HK-2 (cell line): ENCODE data around the gene KCNQ2.
"Not testable (repeated sequence)": the region's sequence is repeated elsewhere in the genome, so short reads cannot be mapped to it uniquely, and the experiment has no call there.

Experiments
- DNase-seq: peaks from one replicate; pipeline ENCODE4 v3.0.0-alpha.2; 2018; ENCODE audit not compliant: unreplicated experiment

KCNQ2 gene

DNA sequence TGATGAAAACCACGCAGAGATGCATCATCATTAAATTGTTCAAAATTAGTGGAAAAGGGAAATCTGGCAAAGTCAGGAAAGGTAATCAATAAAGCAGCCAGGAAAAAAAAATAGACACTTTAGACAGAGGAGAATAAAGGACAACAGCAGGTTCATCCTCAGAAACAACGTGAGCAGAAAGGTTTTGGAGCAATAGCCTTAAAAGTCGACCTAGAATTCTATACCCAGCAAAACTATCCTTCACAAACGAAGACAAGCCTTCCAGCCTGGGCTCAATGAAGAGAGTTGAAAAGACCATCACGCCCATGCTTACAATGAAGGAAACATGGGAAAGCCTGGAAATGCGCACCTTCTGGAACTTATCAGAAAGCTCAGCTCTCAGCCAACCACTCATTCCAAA lies 86.6 kb downstream of the KCNQ2 start:
- DNase-seq: no peak

DNA sequence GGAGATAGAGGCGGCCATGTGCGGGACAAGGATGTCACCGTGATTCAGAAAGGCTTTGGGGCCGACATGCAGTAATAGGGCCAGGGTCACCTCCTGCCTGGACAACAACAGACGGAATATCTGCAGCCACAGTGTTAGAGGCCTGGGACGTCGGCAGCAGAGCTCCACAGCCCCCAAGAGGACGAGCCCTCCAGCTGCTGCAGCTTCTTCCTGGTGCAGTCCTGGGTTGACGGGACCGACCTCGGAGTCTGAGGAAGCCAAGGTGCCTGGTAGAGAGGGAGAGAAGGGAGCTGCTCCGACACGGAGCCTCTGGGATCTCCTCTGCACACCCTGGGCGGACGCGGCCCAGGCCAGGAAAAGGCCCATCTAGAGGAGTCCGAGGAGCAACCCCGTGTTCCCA lies 88.1 kb downstream of the KCNQ2 start:
- no peak for DNase-seq

DNA sequence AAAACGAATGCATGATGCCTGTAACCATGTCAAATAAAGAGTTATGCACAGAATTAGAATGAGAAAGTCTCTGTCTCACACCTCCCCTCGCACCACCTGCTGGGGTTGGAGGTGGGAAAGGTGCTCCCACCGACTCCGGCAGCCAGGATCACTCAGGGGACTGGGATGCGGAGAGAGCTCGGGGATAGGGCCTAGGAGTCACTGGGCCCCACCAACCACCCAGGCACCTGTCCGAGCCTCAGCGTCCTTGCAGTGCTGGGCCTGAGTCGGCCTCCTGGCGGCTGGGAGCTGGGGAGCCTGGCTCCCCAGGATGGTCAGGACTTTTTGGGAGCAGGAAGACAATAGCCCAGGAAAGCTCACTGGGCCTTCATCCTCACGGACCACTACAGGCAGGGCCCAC lies 88.9 kb downstream of the KCNQ2 start:
- no peak for DNase-seq

DNA sequence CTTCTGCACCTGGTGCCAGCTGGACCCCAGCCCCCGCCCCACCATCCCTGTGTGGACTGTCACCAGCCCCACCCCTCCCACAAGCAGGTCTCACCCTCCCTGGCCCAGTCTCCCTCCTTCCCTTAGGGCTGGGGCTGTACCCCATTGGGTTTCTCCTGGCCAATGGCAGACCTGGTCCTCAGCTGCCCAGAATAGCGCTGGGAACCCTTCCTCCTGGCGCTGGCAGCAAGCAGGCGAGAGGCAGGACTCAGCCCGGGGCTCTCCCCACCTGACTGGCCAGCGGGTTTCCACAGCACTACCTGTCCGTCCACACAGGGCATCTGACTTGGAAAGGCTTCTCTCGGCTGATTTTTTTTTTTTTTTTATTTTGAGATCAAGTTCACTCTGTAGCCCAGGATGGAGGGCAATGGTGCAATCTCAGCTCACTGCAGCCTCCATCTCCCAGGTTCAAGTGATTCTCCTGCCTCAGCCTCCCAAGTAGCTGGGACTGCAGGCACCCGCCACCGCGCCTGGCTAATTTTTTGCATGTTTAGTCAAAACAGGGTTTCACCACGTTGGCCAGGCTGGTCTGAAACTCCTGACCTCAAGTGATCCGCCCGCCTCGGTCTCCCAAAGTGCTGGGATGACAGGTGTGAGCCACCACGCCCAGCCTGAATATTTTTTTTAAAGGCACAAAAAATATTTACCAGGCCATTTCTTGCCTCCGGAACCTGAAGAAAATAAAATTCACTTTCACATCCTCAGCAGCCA lies 89.7 kb downstream of the KCNQ2 start:
- DNase-seq: no peak

DNA sequence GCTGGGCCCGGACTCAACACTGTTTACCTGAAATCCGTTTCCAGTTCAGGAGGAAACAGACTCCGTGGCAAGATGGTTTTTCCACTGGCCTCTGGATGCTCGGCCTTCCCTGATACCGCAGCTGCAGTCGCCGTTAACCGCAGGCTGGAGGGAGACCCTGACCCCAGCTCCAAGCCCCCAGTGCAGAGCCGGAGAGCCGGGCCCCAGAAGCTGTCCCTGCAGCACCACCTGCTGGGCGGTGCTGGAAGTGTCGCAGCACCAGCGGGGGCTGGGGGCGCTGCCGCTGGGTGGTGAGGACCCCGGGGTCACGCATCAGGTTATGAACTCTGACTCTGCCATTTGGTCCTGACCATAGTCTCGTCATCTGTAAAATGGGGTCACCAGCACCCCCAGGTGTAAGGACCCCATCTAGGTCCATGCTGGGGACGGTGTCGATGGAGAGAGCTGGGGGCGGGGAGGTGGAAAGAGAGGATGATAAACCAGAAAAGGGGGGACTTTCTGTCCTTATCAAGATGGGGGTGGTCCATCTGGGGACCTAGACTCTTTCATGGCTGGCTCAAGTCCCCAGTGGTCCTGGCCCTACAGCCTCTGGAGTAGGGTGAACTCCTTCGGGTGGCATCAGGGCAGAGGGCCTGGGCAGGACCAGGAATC lies 90.5 kb downstream of the KCNQ2 start:
- DNase-seq: no peak

DNA sequence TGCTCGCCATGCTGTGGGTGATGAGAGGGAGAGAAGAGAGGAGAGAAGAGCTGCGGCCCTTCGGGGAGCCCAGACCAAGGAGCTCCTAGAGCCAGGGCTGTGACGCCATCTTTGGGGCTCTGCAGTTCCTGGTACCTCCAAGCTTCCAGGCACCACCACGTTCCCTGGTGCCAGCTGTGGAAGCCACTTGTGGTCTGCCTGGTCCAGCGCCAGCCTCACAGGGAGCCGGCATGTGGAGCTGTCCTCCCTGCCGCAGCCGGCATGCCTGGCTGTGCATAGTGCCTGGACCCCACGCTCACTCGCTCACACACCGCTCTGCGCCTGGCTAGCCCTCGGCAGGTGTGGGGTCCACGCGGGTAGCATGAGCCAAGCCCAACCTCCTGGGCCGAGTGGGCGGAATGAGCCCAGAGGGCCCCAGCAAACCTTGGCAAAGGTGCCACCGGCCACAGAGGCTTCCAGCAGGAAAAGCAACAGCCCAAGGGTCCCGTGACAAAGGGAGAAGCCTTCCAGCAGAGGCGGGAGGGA lies 92.0 kb downstream of the KCNQ2 start:
- DNase-seq: no peak

DNA sequence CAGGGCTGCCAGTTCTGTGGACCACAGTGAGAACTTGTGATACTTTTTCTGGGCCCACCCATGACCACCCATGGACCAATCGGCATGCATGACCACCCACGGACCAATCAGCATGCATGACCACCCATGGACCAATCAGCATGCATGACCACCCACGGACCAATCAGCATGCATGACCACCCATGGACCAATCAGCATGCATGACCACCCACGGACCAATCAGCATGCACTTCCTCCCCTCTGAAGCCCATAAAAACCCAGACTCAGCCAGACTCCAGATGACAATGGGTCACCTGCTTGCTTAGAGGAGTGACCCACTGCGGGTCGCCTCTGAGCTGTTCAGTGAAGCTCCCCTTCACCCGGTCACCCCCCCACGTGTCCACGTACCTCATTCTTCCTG lies 92.6 kb downstream of the KCNQ2 start:
- DNase-seq: not testable (repeated sequence)

DNA sequence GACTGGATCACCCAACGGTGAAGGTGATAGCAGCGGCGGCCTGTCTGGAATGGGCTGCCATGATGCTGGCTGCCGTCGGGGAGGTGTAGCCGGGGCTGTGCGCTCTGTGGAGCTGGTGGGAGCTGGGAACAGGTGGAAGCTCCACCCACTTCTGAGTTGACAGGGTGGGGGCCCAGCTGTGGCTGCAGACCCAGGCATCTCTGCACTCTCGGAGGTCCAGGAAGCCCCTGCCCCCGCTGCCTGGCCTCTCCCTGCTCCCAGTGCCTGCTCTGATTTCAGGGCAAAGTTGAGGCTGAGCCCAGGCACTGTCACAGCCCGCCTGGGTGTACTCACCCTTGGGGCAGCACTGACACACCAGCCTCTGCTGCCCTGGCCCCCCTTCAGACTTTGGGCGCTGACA lies 93.2 kb downstream of the KCNQ2 start:
- no peak for DNase-seq

DNA sequence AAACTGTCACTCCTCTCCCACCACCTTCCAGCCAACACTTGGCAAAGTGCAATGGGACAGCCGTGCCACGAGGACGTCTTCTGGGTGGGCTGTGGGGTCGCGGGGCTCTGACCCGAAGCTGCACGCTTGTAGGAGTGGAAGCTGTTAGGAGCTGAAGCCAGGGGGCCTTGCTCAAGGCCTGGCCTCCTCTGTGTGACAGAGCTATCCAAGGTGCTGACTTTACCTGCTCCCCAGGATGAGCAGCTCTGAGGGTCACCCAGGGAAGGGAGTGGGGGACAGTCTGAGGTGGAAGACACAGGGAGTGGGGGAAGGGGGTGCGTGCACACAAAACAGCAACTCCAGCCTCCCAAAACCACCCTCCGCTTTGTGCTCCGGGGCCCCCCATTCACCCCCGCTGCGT lies 93.8 kb downstream of the KCNQ2 start:
- no peak for DNase-seq

DNA sequence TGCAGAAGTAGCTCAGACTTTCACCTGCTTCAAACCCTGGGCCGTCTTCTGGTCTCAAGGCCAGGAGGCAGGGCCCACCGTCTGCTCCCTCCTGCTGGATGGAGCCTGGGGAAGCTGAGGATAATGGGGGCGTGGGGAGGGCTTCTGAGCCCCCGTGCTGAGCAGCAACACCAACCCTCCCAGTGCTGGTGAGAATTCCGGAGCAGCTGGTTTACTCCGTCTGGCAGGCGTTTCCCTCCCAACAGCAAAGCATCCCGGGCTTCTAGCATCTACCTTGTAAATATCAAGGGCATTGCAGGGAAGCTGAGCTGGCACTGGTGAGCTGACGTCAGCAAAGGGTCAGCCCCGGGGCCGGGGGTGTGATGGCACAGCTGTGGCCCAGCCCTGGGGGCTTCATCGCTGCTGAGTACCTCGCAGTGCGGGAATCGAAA lies 94.5 kb downstream of the KCNQ2 start:
- no peak for DNase-seq

DNA sequence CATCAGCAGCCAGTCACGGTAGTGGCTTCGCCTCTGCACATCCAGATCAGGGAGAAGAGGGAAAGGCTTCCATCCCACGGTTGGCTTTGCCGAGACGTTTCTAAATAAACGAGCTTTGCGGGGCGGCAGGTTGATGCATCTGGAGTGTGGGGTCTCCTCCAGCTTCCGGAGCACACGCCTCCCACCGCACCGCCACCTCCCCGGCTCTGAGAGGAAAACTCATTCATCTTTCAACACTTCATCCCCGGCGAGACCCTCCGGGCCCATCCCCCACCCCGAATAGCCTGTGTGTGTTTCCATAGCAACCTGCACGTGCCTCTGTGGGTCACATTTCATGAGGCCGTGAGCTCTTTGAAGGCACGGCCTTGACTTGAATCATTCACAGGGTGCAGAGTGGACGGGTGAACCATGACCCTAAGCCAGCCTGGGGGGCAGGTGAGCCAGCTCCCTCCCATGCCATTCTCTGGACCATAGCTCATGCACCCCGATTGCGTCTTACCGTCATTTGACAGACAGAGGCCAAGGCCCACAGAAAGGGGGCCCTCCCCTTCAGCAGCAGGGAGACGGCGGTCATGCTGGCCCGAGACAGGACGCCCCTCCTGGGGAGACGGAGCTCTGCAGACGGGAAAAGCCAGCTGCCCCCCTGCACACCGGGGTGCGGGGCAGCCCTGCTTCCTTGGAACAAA lies 95.1 kb downstream of the KCNQ2 start:
- DNase-seq: no peak

DNA sequence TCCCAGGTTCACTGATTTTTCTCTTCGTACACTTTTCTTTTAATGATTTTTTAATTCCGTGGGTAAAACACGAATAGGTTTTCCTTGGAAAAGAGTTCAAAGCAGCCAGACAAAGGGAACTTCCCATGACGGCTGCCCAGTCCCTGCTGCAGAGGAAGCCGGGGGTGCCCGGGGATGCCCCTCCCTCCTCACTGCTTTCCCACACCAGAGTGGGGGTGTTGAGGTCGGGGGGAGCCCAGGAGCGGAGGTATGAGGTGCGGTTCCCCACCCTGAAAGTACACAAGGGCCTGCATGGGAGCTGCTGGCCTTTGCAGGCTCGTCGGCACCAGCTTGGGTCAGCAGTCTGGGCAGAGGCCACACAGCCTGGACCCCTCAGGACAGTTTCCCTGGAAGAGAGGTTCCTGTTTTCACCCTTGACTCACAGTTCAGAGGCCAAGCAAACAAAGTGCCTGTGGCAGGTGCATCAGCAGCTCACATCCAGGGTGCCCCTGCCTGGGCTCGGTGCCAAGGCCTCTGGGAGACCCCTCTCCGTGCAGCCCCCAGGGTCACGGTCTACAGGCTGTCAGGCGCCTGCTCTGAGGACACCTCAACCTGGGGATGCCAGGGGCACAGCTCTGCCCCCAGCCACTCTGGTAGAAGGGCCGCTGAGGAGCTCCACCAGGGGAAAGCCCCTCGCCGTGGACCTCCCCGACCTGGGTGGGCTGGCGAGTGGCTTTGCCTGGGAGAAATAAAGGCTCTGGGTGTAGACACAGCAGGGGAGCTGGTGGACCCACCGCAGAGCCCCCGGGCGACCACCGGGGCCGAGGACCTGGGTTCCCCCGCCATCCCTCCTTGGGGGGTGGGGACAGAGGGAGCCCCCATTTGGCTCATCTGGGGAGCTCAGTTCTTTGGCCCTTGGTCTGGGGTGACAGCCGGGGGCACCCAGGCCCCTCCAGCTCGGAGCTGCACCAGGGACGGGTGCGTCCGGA lies 95.9 kb downstream of the KCNQ2 start:
- no peak for DNase-seq

DNA sequence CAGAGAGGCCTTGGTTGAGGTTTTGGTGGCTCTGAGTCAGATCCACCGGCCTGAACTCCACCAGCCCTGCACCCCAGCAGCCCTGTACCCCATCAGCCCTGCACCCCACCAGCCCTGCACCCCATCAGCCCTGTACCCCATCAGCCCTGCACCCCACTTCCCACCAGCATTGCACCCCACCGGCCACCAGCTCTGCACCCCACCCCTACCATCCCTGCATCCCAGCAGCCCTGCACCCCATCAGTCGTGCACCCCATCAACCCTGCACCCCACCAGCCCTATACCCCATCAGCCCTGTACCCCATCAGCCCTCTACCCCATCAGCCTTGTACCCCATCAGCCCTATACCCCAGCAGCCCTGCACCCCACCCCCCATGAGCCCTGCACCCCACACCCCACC lies 97.0 kb downstream of the KCNQ2 start:
- no peak for DNase-seq

DNA sequence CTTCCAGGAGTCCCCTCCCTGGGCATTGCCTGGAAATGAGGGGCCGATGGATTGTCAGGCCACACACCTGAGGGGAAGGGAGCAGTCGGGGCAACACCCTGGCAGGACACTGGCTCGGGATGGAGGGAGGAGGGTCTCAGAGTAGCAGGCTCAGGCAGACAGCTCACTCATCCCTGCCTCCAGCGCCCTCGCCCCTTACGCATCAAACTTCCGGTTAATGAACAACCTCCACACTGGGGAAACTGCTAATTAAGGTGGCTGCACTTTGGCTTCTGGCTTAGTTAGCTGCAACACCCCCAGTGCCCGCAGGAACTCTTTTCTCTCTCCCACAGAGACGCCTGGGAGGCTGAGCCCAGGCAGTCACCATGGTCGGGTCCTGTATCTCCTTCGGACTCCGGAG lies 98.0 kb downstream of the KCNQ2 start:
- no peak for DNase-seq

DNA sequence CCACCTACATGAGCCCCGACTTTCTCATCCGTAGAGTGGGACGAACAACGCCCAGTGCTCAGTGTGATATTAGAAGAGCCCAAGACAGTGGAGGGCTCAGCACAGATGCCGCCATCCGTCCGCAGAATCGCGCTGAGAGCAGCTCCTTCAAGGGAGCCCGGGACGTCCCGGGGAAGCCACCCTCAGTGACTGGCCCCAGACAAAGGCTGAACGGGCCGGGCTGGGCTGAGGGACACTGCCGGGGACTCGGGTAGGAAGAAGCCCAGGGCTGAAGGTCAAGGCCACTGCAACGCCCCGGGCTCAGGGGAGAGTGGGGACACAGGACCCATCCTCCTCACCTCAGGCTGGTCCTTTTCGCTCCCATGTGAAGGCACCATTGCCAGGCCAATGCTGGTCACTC lies 98.5 kb downstream of the KCNQ2 start:
- no peak for DNase-seq

DNA sequence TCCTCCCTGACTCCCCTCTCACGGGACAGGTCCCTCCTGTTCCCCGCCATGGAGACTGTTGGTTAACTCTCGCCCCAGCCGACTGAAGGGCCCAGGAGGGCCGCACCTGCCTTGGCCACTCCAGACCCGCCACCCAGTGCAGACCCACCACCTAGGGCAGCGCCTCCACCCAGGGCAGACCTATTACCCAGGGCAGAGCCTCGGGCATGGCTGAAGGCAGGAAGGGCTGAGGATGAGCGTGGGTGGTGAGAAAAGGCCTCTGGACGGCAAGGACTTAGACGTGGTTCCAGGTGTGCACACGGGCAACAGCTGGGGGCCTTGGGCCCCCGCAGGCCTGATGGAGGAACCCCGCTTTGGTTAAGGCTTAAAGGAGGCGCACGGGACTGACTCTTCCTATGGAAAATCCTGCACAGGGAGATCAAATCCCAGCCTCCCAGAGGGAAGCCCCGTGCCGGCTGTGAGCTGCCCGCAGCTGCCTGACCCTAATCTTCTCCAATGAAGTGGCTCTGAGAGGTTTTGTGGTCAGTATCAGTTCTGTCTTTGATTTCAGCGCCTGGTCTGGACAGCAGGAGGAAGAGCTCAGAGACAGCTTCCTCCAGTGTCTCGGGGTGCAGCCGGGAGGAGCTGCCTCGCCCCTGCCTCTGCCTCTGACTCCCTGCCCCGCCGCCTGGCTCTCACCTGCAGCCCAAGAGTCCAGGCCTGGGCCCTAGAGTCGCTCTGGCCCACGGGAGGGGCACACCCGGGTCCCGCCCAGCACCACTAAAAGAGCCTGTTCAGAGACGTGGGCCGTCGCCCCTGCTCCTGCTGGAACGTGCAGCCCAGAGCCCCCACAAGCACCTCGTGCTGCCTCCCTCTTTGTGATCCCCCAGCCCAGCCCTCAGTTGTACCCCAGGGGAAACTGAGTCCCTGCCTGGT lies 99.2 kb downstream of the KCNQ2 start:
- no peak for DNase-seq

DNA sequence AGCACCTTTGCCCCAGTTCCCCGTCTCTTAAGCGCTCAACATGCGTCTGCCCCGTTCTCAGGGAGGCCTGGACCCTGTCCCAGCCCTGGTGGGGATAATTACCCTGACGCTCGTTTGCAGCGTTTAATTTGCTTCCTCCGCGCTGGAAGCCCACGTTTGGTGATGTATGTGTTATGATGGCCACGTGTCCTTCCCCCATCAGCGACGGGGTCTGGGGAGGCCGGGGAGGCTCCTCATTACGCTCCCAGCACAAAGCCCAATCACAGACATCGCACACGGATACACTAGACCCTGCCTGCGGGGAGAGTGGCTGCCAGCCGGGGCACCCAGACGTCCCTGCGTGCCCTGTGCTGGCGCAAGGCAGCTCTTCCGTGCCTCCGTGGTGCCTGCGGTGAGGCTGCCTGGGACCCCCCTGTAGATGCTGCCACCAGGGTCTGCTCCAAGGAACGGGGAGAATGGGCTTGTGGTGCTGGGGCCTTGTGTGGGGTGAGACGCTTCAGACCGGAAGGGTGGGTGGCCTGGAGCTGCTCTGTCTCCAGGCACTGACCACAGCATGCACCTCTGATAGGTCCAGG lies 101.1 kb downstream of the KCNQ2 start:
- no peak for DNase-seq

DNA sequence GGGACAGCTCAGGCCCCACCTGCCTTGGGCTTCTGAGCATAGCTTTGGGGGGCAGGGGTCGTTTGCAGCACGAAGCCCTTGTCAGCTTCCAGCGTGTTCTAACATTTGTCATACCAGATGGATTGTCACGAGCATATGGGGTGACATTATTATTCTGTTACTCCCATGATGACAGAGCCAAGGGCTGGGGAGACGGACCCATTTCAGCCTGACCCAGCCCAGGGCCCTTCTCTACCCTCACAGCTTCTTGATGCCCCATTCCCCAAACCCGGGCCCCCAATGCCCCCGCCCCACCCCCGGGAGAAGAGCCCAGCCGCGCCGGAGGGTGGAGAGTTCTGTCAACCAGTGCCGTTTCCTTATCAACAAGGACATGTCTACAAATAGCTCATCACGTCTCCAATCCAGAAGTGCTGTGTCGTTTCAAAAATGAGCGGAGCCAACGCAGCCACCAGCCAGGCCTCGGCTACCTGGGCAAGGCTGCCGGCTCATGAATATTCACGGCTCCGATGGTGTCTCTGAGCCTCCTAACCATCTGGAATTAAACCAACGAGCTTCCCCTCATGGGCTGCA lies 101.8 kb downstream of the KCNQ2 start:
- DNase-seq: no peak

DNA sequence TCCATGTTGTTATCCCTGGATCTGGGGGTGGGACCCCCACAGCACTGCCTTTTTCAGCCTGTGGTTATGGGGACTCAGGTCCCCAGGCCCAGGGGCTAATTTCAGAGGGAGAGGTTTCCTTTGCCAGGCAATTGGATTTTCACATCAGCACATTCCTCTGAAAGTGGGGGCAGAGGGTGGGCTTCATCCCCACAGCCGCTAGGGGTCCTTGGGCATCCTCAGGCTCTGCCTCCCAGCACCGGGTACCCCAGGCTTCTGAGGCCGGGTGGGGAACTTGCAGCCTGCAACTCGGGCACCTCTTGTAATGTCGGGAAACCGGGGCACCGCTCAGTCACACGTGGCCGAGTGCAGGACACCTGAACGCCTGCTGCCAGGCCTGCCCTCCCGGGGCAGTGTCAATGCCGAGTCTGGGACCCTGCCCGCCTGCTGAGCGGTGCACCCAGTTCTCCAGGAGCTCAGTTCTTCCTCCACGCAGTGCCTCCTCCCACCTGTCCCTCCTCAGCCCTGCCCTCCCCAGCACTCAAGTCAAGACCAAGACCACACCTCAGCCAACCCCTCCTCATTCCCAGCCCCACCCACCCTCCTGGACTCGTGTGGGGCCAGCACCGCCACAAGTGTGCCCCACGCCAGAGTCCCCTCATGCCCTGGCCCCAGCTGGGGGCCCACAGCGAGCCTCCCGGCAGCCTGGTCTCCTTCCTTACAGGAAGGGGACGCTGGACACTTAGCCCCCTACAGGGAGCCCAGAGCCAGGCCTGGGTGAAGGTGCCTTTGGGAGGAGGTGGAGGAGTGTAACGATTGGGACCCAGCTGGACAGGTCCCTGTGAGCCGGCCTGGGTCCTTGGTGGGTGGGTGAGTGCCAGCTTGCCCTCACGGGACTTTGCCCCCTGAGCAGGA lies 102.5 kb downstream of the KCNQ2 start:
- no peak for DNase-seq
